B cell (primary cell): ENCODE data around the gene TRMT61A. TPM values are rescaled to one million over a fixed set of nuclear protein-coding genes. Genes with fewer than 3 reads are reported as not detected.

Source experiments
- ATAC-seq: fragments of 200-7000 bp; cut with Tn5 transposase; one replicate; pipeline ENCODE4 v1.10.0; 2021; ENCODE audit warnings: low read depth, mild to moderate bottlenecking, moderate number of reproducible peaks, moderate library complexity
- CTCF ChIA-PET: fragments of 350-600 bp; sonication (Branson Sonifier 250); formaldehyde crosslinking; loops from one replicate; lab custom pipeline; 2021; ENCODE audit warnings: antibody characterized with exemption, inconsistent platforms; lab: Charles Lee
- POLR2A ChIA-PET: fragments of 350-600 bp; sonication (Branson Sonifier 250); formaldehyde crosslinking; loops from one replicate; lab custom pipeline; 2021; ENCODE audit warnings: antibody characterized with exemption; lab: Charles Lee
- DNase-seq: peaks from one replicate; pipeline ENCODE4 v3.0.0; 2013
- H2AFZ ChIP-seq: 2 replicates; pipeline ENCODE4 v1.6.1; 2012; ENCODE audit warnings: mild to moderate bottlenecking, low read depth, low read length; ENCODE audit not compliant: insufficient read depth, poor library complexity, severe bottlenecking
- H3K27ac ChIP-seq, 2 donors: 1 replicate in 1 of 2; 2 replicates in 1 of 2; pipeline ENCODE4 v1.5.1; 2012 to 2013; ENCODE audit warnings: low read length in 2 of 2, mild to moderate bottlenecking in 2 of 2, moderate library complexity in 1 of 2
- H3K27me3 ChIP-seq, 4 experiments: fragments of 200-600 bp in 1 of 4; sonication (generic) in 1 of 4; replicated peaks in 1 of 4; 1 replicate in 2 of 4; 2 replicates in 2 of 4; pipeline versions ENCODE4 v1.6.1 to v1.7.0; 2013 to 2016; ENCODE audit warnings: low read length in 3 of 4, mild to moderate bottlenecking in 2 of 4, mixed read lengths in 1 of 4, moderate library complexity in 1 of 4; ENCODE audit not compliant: insufficient read depth in 4 of 4, control insufficient read depth in 3 of 4; ENCODE audit errors: control extremely low read depth in 1 of 4
- H3K36me3 ChIP-seq, 2 experiments: replicated peaks in 1 of 2; 1 replicate in 1 of 2; 2 replicates in 1 of 2; pipeline versions ENCODE4 v1.6.1 to v1.7.1; 2013; ENCODE audit warnings: low read length in 1 of 2; ENCODE audit not compliant: insufficient read depth in 2 of 2, control insufficient read depth in 1 of 2; ENCODE audit errors: control extremely low read depth in 1 of 2, extremely low read depth in 1 of 2
- H3K4me1 ChIP-seq, 2 donors: fragments of 200-600 bp in 1 of 2; sonication (generic) in 1 of 2; 1 replicate in 1 of 2; 2 replicates in 1 of 2; pipeline versions ENCODE4 v1.5.1 to v1.6.1; 2013 to 2017; ENCODE audit warnings: low read length in 2 of 2; ENCODE audit not compliant: control insufficient read depth in 2 of 2, insufficient read depth in 2 of 2
- H3K4me2 ChIP-seq: replicated peaks from 2 replicates; pipeline ENCODE3; 2012; ENCODE audit warnings: mild to moderate bottlenecking, low read depth, low read length; ENCODE audit not compliant: poor library complexity, severe bottlenecking
- H3K4me3 ChIP-seq, 5 experiments: fragments of 200-600 bp in 1 of 5; sonication (generic) in 1 of 5; 1 replicate in 3 of 5; 2 replicates in 2 of 5; pipeline versions ENCODE4 v1.5.1 to v1.7.0; 2011 to 2016; ENCODE audit warnings: low read length in 4 of 5, mild to moderate bottlenecking in 4 of 5, low read depth in 2 of 5, control low read depth in 1 of 5, moderate library complexity in 1 of 5; ENCODE audit not compliant: insufficient read depth in 1 of 5; ENCODE audit errors: control extremely low read depth in 1 of 5, extremely low read depth in 1 of 5
- H3K79me2 ChIP-seq: fragments of 200-600 bp; sonication (generic); one replicate; pipeline ENCODE4 v1.6.0; 2016; ENCODE audit warnings: low read length; ENCODE audit not compliant: control insufficient read depth, insufficient read depth
- H3K9ac ChIP-seq: fragments of 200-600 bp; sonication (generic); 2 replicates; pipeline ENCODE4 v1.6.1; 2017; ENCODE audit warnings: mild to moderate bottlenecking, low read length, moderate library complexity
- H3K9me3 ChIP-seq, 3 donors: one replicate each; pipeline versions ENCODE4 v1.6.1 to v1.7.1; 2013; ENCODE audit warnings: low read length in 2 of 3; ENCODE audit not compliant: control insufficient read depth in 2 of 3, insufficient read depth in 1 of 3; ENCODE audit errors: control extremely low read depth in 1 of 3
- H4K20me1 ChIP-seq: 2 replicates; pipeline ENCODE4 v1.6.0; 2012; ENCODE audit warnings: mild to moderate bottlenecking, low read length; ENCODE audit not compliant: insufficient read depth, control insufficient read depth, poor library complexity, severe bottlenecking
- H3K27ac Mint-ChIP-seq: one replicate; pipeline ENCODE4 v1.8.0; 2021; ENCODE audit warnings: mixed read lengths
- H3K27me3 Mint-ChIP-seq: one replicate; pipeline ENCODE4 v1.8.0; 2021; ENCODE audit warnings: mixed read lengths
- H3K4me1 Mint-ChIP-seq: one replicate; pipeline ENCODE4 v1.8.0; 2021; ENCODE audit warnings: mixed read lengths
- H3K4me3 Mint-ChIP-seq: one replicate; pipeline ENCODE4 v1.8.0; 2021; ENCODE audit warnings: mixed read lengths
- H3K9me3 Mint-ChIP-seq: one replicate; pipeline ENCODE4 v1.8.0; 2022; ENCODE audit warnings: mixed read lengths; ENCODE audit not compliant: insufficient read depth
- CTCF ChIP-seq: fragments of 200-600 bp; IDR thresholded peaks from one replicate; pipeline ENCODE4 v1.8.0; 2022; ENCODE audit warnings: antibody characterized with exemption, mild to moderate bottlenecking
- EZH2 ChIP-seq: IDR thresholded peaks from 2 replicates; pipeline ENCODE4 v1.6.1; 2012; ENCODE audit warnings: borderline replicate concordance, low read depth, mild to moderate bottlenecking, moderate library complexity, low read length; ENCODE audit not compliant: insufficient read depth, poor library complexity, severe bottlenecking
- WGBS: methylation state at CpG from one replicate; pipeline ENCODE4 v1.1.5; 2013; ENCODE audit warnings: missing lambda C conversion rate; ENCODE audit not compliant: insufficient coverage; 5-methylcytosine and 5-hydroxymethylcytosine counted together
- intact Hi-C: fragments of 100-400 bp; cut with micrococcal nuclease; formaldehyde crosslinking; loops from one replicate; pipeline ENCODE4 v1.10.0; 2022
- polyA plus RNA-seq: library from polyadenylated mRNA; depleted of rRNA; stranded (reverse); fragments of >200 nt; gene quantifications from 2 replicates; pipeline ENCODE4 v1.2.3, GENCODE V29; 2012
- total RNA-seq, 2 donors: library from RNA; stranded (reverse); fragments of 120-200 nt in 1 of 2; gene quantifications; 1 replicate in 1 of 2; 2 replicates in 1 of 2; pipeline versions ENCODE4 v1.2.3 to v1.2.4, GENCODE V29; 2013 to 2022

The TRMT61A gene
- total and polyA plus RNA-seq, 2 donors (not counting 1 experiment from before 2014, with no cell fraction given), result 9.5 to 18.4 TPM

- TF ChIP-seq CTCF (no peak), EZH2 (no peak)
- no peak overlapping the region for H3K27ac Mint-ChIP-seq
- H3K4me2 ChIP-seq, result no peak overlapping the region
- no peak overlapping the region for H3K27ac ChIP-seq
- CTCF ChIA-PET, result no interaction called here
- intact Hi-C loops, result no loop called here
- no peaks in the 10 kb centered on the region for H3K27me3 ChIP-seq
- no peaks in the 10 kb centered on the region for H3K9me3 Mint-ChIP-seq
- H3K79me2 ChIP-seq, result no peaks in the 10 kb centered on the region
- WGBS, result 100% methylated on average over 1 of the region's 2 CpGs
- ATAC-seq (no peak), DNase-seq (no peak)
- H3K36me3 ChIP-seq, result peaks cover 20 to 59% of the 10 kb centered on the region in 2 experiments
- no peaks in the 10 kb centered on the region for H4K20me1 ChIP-seq
- no peaks in the 10 kb centered on the region for H3K9me3 ChIP-seq
- POLR2A ChIA-PET, result no interaction called here
- H3K9ac ChIP-seq, result no peak overlapping the region
- no peaks in the 10 kb centered on the region for H3K4me1 Mint-ChIP-seq
- no peaks in the 10 kb centered on the region for H3K27me3 Mint-ChIP-seq
- no peak overlapping the region for H3K4me3 Mint-ChIP-seq
- no peak overlapping the region for H2AFZ ChIP-seq
- no peak overlapping the region for H3K4me3 ChIP-seq
- H3K4me1 ChIP-seq, result no peaks in the 10 kb centered on the region
Measured at GRCh38 chr14:103488960-103489359, 40.0 kb upstream of the TRMT61A start.

GRCh38 chr14:103489621-103490020 is 39.4 kb upstream of the TRMT61A start:
- CTCF ChIA-PET, result no interaction called here
- intact Hi-C loops, result no loop called here
- H3K4me2 ChIP-seq, result no peak overlapping the region
- ATAC-seq, result no peak
- H3K4me1 Mint-ChIP-seq, result no peaks in the 10 kb centered on the region
- H3K27me3 ChIP-seq, result no peaks in the 10 kb centered on the region
- no CpG with 5 or more reads among the region's 2 CpGs for WGBS
- no peaks in the 10 kb centered on the region for H3K27me3 Mint-ChIP-seq
- no peak overlapping the region for H3K4me3 Mint-ChIP-seq
- POLR2A ChIA-PET, result no interaction called here
- H3K4me1 ChIP-seq, result no peaks in the 10 kb centered on the region
- DNase-seq, result no peak
- H3K27ac Mint-ChIP-seq, result no peak overlapping the region
- no peaks in the 10 kb centered on the region for H4K20me1 ChIP-seq
- no peak overlapping the region for H3K4me3 ChIP-seq
- H3K36me3 ChIP-seq, result peaks cover 20 to 61% of the 10 kb centered on the region in 2 experiments
- no peak overlapping the region for H2AFZ ChIP-seq
- no peaks in the 10 kb centered on the region for H3K9me3 ChIP-seq
- no peaks in the 10 kb centered on the region for H3K79me2 ChIP-seq
- no peaks in the 10 kb centered on the region for H3K9me3 Mint-ChIP-seq
- no peak overlapping the region for H3K9ac ChIP-seq
- no peak for TF ChIP-seq CTCF
- no peak for TF ChIP-seq EZH2
- H3K27ac ChIP-seq, result no peak overlapping the region
